Transverse colon (tissue), 4 donors: ENCODE data around the gene TCF20. TPM values are rescaled to one million over a fixed set of nuclear protein-coding genes. Genes with fewer than 3 reads are reported as not detected.
A peak's percentile ranks its signal among the peaks of the same experiment; 100 is the strongest.

Source experiments
- DNase-seq: peaks from one replicate; pipeline ENCODE4 v3.0.0-alpha.2; 2019
- H3K27ac ChIP-seq, 4 donors: fragments of 200-600 bp; sonication (generic); 2 replicates each; pipeline ENCODE4 v1.5.1; 2016 to 2018; ENCODE audit warnings: inconsistent platforms in 4 of 4
- H3K27me3 ChIP-seq: fragments of 200-600 bp; sonication (generic); 2 replicates; pipeline ENCODE4 v1.5.1; 2017; ENCODE audit warnings: inconsistent platforms
- H3K36me3 ChIP-seq, 4 donors: fragments of 200-600 bp; sonication (generic); 2 replicates each; pipeline ENCODE4 v1.5.1; 2017 to 2019; ENCODE audit warnings: inconsistent platforms in 4 of 4
- H3K4me1 ChIP-seq, 4 donors: fragments of 200-600 bp; sonication (generic); 2 replicates each; pipeline ENCODE4 v1.5.1; 2017 to 2020; ENCODE audit warnings: inconsistent platforms in 4 of 4
- H3K4me3 ChIP-seq, 4 donors: fragments of 200-600 bp; sonication (generic); 1 replicate in 1 of 4; 2 replicates in 3 of 4; pipeline versions ENCODE4 v1.5.1 to v1.6.1; 2017 to 2019; ENCODE audit warnings: inconsistent platforms in 4 of 4
- H3K9me3 ChIP-seq, 2 donors: fragments of 200-600 bp; sonication (generic); 2 replicates each; pipeline ENCODE4 v1.5.1; 2017 to 2019; ENCODE audit warnings: inconsistent platforms in 2 of 2
- CTCF ChIP-seq, 5 experiments: fragments of 200-600 bp in 3 of 5; fragments of 450-650 bp in 2 of 5; sonication (generic) in 3 of 5; IDR thresholded peaks; 1 replicate in 2 of 5; 2 replicates in 3 of 5; pipeline ENCODE4 v1.5.1; 2016 to 2017; ENCODE audit warnings: antibody characterized with exemption in 5 of 5, inconsistent platforms in 3 of 5, mild to moderate bottlenecking in 2 of 5, moderate library complexity in 1 of 5
- EP300 ChIP-seq: sonication (generic); formaldehyde crosslinking; IDR thresholded peaks from one replicate; pipeline ENCODE4 v1.6.1; 2017; ENCODE audit warnings: antibody characterized with exemption, low read depth
- POLR2A ChIP-seq: fragments of 450-650 bp; IDR thresholded peaks from one replicate; pipeline ENCODE4 v1.6.1; 2016; ENCODE audit warnings: antibody characterized with exemption, mild to moderate bottlenecking, moderate library complexity
- POLR2AphosphoS5 ChIP-seq, 3 donors: sonication (generic); formaldehyde crosslinking; IDR thresholded peaks; one replicate each; pipeline ENCODE4 v1.6.1; 2016; ENCODE audit warnings: antibody characterized with exemption in 3 of 3
- WGBS, 2 donors: methylation state at CpG; one replicate each; pipeline ENCODE4 v1.1.5; 2018; ENCODE audit warnings: low coverage in 1 of 2; 5-methylcytosine and 5-hydroxymethylcytosine counted together
- in situ Hi-C, 4 donors: fragments of 200-750 bp; cut with MboI; loops; one replicate each; pipeline versions ENCODE4 v1.15.0 to v1.15.1; 2017; ENCODE audit warnings: low sequenced_read_pairs in 3 of 4, low pct_ligation_motif_present in 1 of 4, low pct_unique_long_range_greater_than_20kb in 1 of 4
- intact Hi-C: fragments of 100-400 bp; cut with DNase I; formaldehyde crosslinking; loops from one replicate; pipeline ENCODE4 v1.15.1; 2023; ENCODE audit warnings: low total_unique reads
- total RNA-seq, 4 donors: library from RNA; depleted of rRNA; stranded (reverse); fragments of >200 nt; gene quantifications; one replicate each; pipeline ENCODE4 v1.1.0, GENCODE V29; 2016

TCF20 gene
- total RNA-seq, 4 donors from 2014 or later: 30.3 to 43.7 (median 42.3) TPM

- 15 to 80% methylated on average over 1 to 13 of the region's 13 CpGs for WGBS, 2 donors
- in situ Hi-C loops: no loop called here
- Histone ChIP-seq H3K4me3 (peak overlapping the region in 2 of 4 donors; percentile 22), H3K4me1 (peaks cover 27 to 79% (median 75%) of the 10 kb centered on the region in 4 donors), H3K9me3 (no peaks in the 10 kb centered on the region), H3K36me3 (no peaks in the 10 kb centered on the region), H3K27me3 (no peaks in the 10 kb centered on the region), H3K27ac (peak overlapping the region; percentile 82 to 92 (median 89))
- DNase-seq: peak; percentile 86
- intact Hi-C loops: no loop called here
- TF ChIP-seq POLR2A: peak; percentile 92
- peak in 2 of 5 experiments; percentile 15 to 21 for TF ChIP-seq CTCF (IDR thresholded peaks at IDR 0.05)
- TF ChIP-seq EP300: no peak
- peak; percentile 80 to 92 (median 90) for TF ChIP-seq POLR2AphosphoS5 (IDR thresholded peaks at IDR 0.05)
Measured at GRCh38 chr22:42317008-42317407, 46.6 kb upstream of the TCF20 start.

- DNase-seq: peak; percentile 65
- Histone ChIP-seq H3K27ac (peak overlapping the region; percentile 82 to 92 (median 89)), H3K4me3 (no peak overlapping the region), H3K4me1 (peaks cover 19 to 66% (median 62%) of the 10 kb centered on the region in 4 donors), H3K36me3 (no peaks in the 10 kb centered on the region), H3K27me3 (no peaks in the 10 kb centered on the region), H3K9me3 (no peaks in the 10 kb centered on the region)
- peak; percentile 36 for TF ChIP-seq POLR2A
- peak in 2 of 3 donors; percentile 12 to 60 for TF ChIP-seq POLR2AphosphoS5 (IDR thresholded peaks at IDR 0.05)
- no peak for TF ChIP-seq CTCF (IDR thresholded peaks at IDR 0.05)
- intact Hi-C loops (no loop called here), in situ Hi-C loops (no loop called here)
Measured at GRCh38 chr22:42315392-42315756, 44.9 kb upstream of the TCF20 start.

- Histone ChIP-seq H3K4me1 (peaks cover 19 to 61% (median 57%) of the 10 kb centered on the region in 4 donors), H3K9me3 (no peaks in the 10 kb centered on the region), H3K27ac (peak overlapping the region; percentile 82 to 92 (median 89)), H3K27me3 (no peaks in the 10 kb centered on the region), H3K36me3 (no peaks in the 10 kb centered on the region), H3K4me3 (no peak overlapping the region)
- in situ Hi-C loops: no loop called here
- TF ChIP-seq EP300: no peak
- no peak for TF ChIP-seq POLR2AphosphoS5 (IDR thresholded peaks at IDR 0.05)
- TF ChIP-seq POLR2A: no peak
- no peak for TF ChIP-seq CTCF (IDR thresholded peaks at IDR 0.05)
- intact Hi-C loops: no loop called here
- no peak for DNase-seq
- 17 to 42% methylated on average over 2 to 5 of the region's 5 CpGs for WGBS, 2 donors
Measured at GRCh38 chr22:42314709-42315391, 44.4 kb upstream of the TCF20 start.

DNA sequence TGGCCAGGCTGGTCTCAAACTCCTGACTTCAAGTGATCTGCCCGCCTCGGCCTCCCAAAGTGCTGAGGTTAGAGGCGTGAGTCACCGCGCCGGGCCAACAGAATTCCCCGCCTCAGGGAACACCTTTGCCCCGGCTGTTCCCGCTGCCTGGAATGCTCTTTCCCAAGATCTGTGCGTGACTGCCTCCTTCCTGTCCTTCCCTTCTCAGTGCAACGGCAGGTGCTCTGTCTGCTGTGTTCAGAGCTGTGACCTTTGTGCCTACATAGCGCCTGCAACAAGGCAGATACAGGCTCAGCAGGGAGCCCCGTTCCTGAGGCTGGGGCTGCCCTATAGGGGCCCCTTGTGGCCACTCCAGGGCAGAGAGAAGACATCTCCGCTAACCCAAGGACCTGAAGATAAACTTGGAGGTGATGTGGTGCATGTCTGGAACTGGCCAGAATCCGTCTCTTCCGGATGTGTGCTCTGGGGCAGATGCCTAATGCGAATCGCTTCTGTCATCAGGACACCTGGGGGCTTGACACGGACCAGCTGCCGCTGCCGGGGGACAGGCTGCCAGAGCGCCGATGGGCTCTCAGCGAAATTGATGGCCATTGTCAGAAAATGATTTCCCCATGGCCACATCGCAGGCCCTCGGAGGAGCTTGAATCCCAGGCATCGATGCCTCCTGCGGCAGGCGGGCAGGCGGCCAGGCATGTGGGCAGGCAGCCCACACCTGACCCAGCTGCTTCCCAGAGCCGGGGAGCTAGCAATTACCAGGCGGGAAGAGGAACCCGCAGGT lies 43.5 kb upstream of the TCF20 start:
- H3K27me3 ChIP-seq: no peaks in the 10 kb centered on the region
- TF ChIP-seq POLR2AphosphoS5 (IDR thresholded peaks at IDR 0.05): peak in 2 of 3 donors; percentile 37 to 78
- no peak for TF ChIP-seq EP300
- peak; percentile 37 to 79 (median 52) for TF ChIP-seq CTCF (IDR thresholded peaks at IDR 0.05)
- TF ChIP-seq POLR2A: no peak
- H3K4me1 ChIP-seq: peaks cover 19 to 52% (median 50%) of the 10 kb centered on the region in 4 donors
- intact Hi-C loops (no loop called here), in situ Hi-C loops (no loop called here)
- H3K9me3 ChIP-seq: no peaks in the 10 kb centered on the region
- H3K27ac ChIP-seq: peak overlapping the region; percentile 82 to 92 (median 89)
- 37% methylated on average over 33 of the region's 33 CpGs; no CpG with 5 or more reads in 1 of the 2 donors for WGBS, 2 donors
- peak; percentile 87 for DNase-seq
- no peaks in the 10 kb centered on the region for H3K36me3 ChIP-seq
- no peak overlapping the region for H3K4me3 ChIP-seq
